ENCODE data around the gene ZNF280B.
A peak's percentile ranks its signal among the peaks of the same experiment; 100 is the strongest.
"Not testable (repeated sequence)": the region's sequence is repeated elsewhere in the genome, so short reads cannot be mapped to it uniquely, and the experiment has no call there.

Gene ZNF280B

DNA sequence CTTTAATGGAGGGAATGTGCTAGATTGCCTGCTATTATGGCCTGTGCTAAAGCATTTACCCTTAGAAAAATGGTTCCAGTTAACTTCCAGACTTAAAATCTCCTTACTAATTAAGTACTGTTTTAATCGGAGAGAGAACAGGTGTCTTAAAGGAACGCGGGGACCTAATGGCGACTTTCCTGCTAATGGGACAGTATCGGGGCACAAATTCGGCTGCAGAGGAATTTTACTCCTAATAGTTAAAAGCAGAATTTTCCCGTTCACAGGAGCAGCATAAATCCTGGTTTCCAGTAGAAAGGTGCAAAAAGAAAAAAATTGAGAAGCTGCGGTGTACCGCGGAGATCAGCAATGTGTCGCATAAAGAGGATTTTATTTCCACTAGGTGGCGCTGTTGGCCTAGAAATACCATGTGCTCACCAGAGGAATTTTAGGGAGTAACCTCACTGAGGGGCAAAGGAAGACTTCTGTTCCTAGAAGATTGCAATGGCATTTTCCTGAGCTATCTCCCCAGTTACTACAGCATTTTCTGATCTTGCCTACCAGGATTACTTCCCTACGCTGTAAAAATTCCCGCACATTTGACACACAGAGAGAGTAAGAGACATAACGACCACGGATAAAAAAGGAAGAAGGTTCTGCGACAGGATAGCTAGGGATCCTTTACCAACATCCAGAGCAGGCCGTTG is 44.5 kb downstream of the ZNF280B start:
- DNase-seq (ENCODE audit: low spot score): peak; percentile 64

DNA sequence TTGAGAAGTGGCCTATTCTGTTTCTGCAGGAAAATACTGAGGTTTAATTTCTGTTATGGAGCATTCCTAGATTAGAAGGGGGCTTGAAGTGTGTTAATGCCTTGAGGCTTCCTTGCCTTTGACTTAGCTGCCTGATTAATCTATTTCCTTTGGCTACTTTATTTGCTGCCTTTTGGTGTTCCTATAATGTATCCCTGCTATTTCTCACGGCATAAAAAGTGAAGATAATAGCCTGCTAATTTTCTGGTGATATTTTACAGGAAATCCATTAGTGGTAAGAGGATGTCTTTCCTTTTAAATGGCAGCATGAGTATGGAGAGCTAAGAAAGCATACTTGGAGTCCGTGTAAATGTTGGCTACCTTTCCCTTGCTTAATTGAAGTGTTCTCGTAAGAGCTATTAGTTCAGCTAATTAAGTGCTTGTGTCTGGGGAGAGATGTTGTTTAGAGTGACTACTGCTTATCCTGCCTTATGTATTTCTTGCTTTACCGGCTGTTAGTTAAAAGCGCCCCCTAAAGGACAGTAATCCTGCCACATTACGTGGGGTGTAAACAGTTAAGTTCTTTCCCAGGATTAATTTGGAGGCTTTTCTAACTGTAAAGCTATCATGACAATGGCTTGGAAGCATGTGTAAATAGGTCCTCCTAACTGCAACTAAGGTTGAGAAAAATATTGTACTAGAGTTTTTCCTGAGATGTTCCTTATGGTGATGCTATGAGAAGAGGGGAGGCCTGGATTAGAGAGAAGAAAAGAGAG is 45.6 kb downstream of the ZNF280B start:
- no peak for DNase-seq (ENCODE audit: low spot score)

DNA sequence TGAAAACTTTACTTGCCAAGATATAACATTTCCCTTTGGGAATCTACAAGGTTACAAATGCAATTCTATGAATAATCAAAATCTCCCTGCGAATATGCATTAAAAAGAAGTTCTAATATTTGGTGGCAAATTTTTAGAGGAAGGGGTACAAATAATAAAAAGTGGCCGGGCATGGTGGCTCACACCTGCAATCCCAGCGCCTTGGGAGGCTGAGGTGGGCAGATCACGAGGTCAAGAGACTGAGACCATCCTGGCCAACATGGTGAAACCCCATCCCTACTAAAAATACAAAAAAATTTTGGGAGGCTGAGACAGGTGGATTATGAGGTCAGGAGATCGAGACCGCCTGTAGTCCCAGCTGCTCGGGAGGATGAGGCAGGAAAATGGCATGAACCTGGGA is 47.0 kb downstream of the ZNF280B start:
- no peak for DNase-seq (ENCODE audit: low spot score)

DNA sequence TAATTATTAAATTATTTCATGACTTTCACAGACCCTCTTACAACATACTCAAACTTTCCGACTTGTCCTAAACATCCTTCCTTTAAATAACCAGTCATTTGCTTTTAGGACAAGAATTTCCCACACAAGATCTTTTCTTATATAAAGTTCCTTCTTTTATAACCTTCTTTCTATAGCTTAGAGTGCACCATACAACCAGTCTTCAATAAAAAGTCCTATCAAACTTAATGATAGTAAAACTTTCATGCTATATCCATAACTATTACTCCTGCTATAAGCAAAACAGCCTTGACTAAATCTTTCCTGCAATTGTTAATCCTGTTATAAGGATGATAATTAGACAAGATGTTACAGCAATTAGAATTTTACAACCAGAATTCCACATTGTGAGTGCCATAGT is 47.4 kb downstream of the ZNF280B start:
- DNase-seq (ENCODE audit: low spot score): no peak

DNA sequence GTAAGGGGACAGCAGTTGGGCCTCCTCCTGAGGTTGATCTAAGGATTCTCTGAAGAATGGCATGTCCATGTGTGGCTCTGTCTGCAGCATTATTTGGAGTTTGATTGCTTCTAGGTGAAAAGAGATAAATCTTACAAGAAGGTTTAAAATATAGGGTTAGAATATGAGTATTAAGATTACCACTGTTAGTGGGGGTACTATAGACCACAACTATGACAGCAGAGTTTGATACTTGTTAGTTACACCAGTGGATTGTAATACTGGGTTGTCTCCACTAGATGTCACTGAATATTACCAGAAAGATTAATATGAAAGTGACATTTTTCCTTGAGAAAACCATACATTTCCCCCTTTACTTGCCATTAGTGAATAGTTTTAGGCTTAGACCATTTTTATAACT is 47.9 kb downstream of the ZNF280B start:
- no peak for DNase-seq (ENCODE audit: low spot score)

DNA sequence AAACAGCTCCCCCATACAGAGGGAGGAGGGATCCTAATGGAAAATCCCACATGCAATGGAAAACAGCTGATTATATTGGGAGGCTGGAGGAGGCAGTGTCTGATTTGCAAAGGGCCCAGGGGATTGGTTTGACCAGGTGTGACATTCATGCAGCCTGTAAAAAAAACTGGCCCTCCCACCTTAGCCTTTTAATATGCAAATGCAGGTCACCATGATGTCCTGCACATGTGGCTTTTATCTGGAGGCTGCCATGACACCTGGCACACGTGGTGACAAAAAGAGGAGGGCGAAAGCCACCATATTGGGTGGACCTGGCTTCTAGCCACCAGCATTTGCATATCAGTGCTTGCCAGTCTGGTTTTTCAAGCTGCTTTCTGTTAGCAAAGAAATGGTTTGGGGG is 48.5 kb downstream of the ZNF280B start:
- no peak for DNase-seq (ENCODE audit: low spot score)

DNA sequence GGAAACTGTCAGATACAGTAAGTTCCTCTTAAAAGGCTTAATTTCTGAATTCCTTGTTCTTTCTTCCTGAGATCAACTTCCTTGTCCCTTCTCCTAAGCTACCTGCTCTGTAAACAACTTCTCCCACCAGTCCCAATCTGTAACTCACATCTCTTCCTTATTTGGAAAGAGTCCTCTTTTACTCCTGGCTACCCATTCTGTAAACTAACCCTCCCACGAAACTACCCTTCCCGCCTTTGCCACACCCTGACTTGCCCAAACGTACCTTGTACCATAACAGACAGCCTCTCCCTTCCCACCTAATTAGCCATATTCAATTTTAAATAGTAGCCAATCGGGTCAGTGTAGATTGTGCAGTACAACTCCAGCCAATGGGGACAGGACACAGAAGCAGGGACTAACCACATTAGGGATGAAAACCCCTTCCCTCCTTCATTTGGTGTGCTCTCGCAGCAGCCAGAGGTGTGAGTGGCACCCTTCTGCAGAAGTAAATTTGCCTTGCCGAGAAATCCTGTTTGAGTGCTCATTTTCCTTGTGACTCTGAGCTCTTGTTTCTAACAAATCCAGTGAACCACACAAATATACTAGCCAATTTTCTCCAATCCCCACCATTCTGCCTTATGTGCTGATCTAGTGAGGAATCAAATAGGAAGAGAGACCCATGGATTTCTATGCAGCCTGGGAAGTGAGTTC is 49.5 kb downstream of the ZNF280B start:
- DNase-seq (ENCODE audit: low spot score): no peak

DNA sequence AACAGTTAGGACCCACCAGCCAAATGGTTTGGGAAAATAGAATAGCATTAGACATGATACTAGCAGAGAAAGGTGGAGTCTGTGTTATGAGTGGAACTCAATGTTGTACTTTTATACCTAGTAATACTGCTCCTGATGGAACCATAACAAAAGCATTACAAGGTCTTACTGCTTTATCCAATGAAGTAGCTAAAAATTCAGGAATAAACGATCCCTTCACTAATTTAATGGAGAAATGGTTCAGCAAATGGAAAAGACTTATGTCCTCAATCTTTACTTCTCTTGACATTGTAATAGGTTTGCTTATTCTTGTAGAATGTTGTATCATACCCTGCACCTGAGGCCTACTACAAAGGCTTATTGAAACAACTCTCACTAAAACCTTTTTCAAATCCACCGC is 50.2 kb downstream of the ZNF280B start:
- DNase-seq (ENCODE audit: low spot score): no peak

DNA sequence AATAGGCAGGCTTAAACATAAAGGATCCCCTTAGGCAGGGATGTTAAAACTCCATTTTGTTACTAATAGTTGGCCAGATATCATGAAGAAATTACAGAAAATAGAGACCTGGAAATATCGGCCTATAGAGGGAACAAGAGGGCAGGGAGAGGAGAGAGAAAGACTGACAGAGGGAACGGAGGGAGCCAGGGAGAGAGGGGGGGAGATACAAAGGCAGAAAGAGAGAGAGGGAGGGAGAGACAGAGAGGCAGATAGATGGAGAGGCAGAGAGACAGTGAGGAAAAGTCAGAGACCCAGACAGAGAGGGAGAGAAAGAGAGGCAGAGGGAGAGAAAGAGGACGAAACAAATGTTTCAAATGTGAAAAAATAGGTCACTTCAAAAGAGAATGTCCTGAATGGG is 53.5 kb downstream of the ZNF280B start:
- DNase-seq (ENCODE audit: low spot score): no peak

DNA sequence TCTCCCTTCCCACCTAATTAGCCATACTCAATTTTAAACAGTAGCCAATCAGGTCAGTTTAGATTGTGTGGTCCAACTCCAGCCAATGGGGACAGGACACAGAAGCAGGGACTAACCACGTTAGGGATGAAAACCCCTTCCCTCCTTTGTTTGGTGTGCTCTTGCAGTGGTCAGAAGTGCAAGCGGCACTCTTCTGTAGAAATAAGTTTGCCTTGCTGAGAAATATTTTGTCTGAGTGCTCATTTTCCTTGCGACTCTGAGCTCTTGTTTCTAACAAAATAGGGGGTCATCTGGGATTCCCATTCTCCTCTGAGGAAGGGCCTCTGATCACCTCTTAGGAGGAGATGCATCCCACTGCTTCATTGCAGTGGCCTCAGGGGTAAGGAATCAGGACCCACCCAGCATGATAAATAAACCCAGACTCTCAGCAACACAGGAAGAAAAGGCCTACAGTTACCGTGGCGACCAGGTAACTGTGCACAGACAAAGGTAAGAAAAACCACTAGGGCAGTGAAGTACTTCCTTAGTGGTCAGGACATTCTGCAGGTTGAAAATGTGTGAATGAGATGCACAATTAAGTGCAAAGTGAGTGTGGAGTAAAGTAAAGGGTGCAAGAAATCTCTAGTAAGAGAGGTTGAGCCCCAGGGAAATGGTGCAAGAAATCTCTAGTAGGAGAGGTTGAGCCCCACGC is 55.4 kb downstream of the ZNF280B start:
- DNase-seq (ENCODE audit: low spot score): no peak

DNA sequence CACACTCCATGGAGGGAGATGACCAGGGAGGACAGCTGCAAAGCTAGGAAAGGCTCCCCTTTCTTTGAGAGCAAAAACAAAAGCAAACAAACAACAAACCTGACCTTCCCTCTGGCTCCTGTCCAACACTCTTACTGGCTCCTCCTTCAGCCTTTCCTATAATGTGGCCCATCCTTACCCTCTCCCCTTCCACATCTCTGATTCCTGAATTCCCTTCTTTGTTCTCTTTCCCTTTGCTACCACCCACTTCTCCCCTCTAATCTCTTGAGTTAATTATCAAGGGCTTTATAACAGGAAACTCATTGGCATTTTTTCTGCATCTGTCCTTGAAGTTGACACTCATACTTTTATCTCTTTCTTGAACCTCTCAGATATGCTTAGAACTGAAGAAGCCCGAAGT is 56.3 kb downstream of the ZNF280B start:
- DNase-seq (ENCODE audit: low spot score): no peak

DNA sequence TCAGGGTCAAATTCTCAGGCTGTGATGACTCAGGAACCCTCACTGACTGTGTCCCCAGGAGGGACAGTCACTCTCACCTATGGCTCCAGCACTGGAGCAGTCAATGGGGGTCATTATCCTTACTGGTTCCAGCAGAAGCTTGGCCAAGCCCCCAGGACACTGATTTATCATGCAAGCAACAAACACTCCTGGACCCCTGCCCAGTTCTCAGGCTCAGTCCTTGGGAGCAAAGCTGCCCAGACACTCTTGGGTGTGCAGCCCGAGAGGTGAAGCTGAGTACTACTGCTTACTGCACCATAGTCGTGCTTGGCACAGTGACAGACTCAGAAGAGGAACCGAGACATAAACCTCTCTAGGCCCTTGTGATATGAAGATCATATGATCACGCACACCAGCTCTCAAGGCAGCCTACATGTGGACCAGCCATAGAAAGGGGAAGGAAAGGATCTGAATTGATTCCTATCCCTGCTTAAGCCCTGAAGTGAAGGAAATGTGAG is 58.2 kb downstream of the ZNF280B start:
- peak; percentile 71 for DNase-seq (ENCODE audit: low spot score)

DNA sequence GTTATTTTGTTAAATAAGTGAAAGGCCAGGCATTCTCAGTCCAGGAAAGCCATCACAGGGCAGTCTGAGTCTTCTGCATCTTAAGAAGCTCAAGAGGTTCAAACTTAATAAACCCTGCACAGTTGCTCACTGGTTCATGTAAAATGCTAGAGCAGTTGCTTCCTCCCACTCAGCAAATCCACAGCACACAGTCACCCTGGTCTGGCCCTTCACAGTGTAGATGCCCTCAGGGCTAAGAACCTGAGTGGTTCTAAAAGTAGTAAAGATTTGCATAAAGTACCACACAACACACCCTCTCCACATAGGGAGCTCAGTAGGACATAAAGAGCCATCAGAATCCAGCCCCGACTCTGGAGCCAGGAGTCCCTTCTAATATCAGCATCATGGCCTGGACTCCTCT is 58.7 kb downstream of the ZNF280B start:
- DNase-seq (ENCODE audit: low spot score): no peak

DNA sequence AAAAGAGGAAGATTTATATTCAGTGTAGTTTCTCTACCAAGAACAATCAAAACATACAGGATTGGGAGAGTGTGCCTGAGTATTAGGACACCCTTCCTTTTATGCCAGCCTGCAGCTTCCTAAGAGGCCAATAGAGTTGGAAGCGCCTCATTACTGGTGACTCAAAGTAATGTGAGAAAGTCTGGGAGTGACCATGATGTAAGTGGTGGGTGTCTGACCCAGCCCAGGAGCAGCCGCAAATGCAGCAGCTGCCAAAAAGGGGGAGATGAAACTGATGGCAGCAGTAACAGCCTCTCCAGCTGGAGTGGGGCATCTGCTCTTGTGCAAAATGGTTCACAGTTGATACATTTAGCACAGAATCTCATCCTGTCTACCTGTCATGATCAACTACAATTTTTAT is 62.0 kb downstream of the ZNF280B start:
- DNase-seq (ENCODE audit: low spot score): no peak

DNA sequence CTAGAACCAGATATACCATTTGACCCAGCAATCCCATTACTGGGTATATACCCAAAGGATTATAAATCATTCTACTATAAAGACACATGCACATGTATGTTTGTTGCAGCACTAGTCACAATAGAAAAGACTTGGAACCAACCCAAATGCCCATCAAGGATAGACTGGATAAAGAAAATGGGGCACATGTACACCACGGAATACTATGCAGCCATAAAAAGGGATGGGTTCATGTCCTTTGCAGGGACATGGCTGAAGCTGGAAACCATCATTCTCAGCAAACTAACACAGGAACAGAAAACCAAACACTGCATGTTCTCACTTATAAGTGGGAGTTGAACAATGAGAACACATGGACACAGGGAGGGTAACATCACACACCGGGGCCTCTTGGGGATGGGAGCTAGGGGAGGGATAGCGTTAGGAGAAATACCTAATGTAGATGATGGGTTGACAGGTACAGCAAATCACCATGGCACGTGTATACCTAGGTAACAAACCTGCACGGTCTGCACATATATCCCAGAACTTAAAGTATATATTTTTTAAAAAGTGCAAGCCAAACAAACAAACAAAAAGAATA is 64.4 kb downstream of the ZNF280B start:
- not testable (repeated sequence) for DNase-seq (ENCODE audit: low spot score)

DNA sequence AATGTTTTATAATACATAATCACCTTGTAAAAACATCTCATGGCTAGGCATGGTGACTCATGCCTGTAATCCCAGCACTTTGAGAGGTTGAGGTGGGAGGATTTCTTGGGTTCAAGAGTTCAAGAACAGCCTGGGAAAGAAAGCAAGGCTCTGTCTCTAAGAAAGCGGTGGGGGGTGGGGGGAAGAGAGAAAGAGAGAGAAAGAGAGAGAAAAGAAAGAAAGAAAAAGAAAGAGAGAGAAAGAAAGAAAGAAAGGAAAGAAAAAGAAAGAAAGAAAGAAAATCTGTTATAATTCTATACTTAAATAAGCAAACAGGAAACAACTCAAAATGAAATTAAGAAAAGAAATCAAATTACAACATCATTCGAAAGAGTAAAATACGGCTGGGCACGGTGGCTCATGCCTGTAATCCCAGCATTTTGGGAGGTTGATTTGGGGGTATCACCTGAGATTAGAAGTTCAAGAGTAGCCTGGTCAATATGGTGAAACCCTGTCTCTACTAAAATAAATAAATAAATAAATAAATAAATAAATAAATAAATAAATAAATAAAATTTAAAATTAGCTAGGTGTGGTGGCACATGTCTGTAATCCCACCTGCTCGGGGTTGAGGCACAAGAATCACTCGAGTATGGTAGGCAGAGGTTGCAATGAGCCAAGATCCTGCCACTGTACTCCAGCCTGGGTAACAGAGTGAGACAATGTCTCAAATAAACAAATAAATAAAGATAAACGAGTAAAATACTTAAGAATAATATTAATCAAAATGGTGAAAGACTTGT is 65.4 kb downstream of the ZNF280B start:
- no peak for DNase-seq (ENCODE audit: low spot score)

DNA sequence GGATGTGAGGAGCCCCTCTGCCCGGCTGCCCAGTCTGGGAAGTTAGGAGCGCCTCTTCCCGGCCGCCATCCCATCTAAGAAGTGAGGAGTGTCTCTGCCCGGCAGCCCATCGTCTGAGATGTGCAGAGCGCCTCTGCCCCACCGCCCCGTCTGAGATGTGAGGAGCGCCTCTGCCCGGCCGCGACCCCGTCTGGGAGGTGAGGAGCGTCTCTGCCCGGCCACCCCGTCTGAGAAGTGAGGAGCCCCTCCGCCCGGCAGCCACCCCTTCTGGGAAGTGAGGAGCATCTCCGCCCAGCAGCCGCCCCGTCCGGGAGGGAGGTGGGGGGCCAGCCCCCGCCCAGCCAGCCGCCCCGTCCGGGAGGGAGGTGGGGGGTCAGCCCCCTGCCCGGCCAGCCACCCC is 66.9 kb downstream of the ZNF280B start:
- DNase-seq (ENCODE audit: low spot score): not testable (repeated sequence)

DNA sequence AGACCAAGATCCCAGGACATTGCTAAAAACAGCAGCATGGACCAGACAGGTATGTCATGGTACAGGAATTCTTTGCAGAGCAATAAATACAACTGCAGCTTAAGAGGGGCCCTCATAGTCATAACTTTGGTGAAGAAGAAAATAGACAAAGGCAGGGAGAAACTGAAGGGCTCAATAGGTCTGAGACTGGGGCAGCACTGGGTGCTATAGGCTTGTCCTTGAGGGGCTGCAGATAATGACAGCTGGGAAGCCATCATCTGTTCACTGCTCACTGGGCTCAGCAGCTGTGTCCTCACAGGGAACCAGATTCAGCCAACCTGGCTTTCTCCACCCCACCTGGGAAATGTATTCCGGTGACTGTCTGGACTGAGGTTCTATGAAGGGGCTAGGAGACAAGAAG is 68.4 kb downstream of the ZNF280B start:
- no peak for DNase-seq (ENCODE audit: low spot score)
